NT2/D1 (cell line): Measurements from ENCODE around the gene ANO1.

ENCODE experiments used
- DNase-seq: peaks from one replicate; pipeline ENCODE4 v3.0.0-alpha.2; 2011; ENCODE audit warnings: low read depth, low spot score
- H3K27me3 ChIP-seq: 2 replicates; pipeline ENCODE4 v1.6.0; 2011; ENCODE audit warnings: mild to moderate bottlenecking; ENCODE audit not compliant: insufficient read length, insufficient read depth
- H3K36me3 ChIP-seq: 2 replicates; pipeline ENCODE4 v1.6.1; 2011; ENCODE audit warnings: mild to moderate bottlenecking, low read length, mixed read lengths; ENCODE audit not compliant: insufficient read depth, insufficient read length
- H3K4me1 ChIP-seq: 2 replicates; pipeline ENCODE4 v1.5.1; 2011; ENCODE audit not compliant: insufficient read depth, insufficient read length
- H3K4me3 ChIP-seq: 2 replicates; pipeline ENCODE4 v1.5.1; 2011; ENCODE audit warnings: low read depth; ENCODE audit not compliant: insufficient read length
- H3K9ac ChIP-seq: 2 replicates; pipeline ENCODE4 v1.6.0; 2011; ENCODE audit warnings: low read depth; ENCODE audit not compliant: insufficient read length
- H3K9me3 ChIP-seq: 2 replicates; pipeline ENCODE4 v1.5.1; 2011; ENCODE audit warnings: mild to moderate bottlenecking, low read length; ENCODE audit not compliant: insufficient read depth
- SUZ12 ChIP-seq: IDR thresholded peaks from 2 replicates; pipeline ENCODE4 v1.6.1; 2011; ENCODE audit not compliant: insufficient read length, insufficient read depth; ENCODE audit errors: extremely low read depth
- YY1 ChIP-seq: IDR thresholded peaks from 2 replicates; pipeline ENCODE4 v1.6.1; 2011; ENCODE audit not compliant: insufficient read length, insufficient read depth
- ZNF274 ChIP-seq: IDR thresholded peaks from 2 replicates; pipeline ENCODE4 v1.6.1; 2011; ENCODE audit warnings: mild to moderate bottlenecking, low read depth, low read length

ANO1 gene

GRCh38 chr11:70064726-70065317 is 13.3 kb upstream of the ANO1 start:
- H3K27me3 ChIP-seq, result no peaks in the 10 kb centered on the region
- H3K4me1 ChIP-seq, result peaks cover 12% of the 10 kb centered on the region
- H3K9me3 ChIP-seq, result no peaks in the 10 kb centered on the region
- H3K4me3 ChIP-seq, result no peak overlapping the region
- H3K9ac ChIP-seq, result no peak overlapping the region
- TF ChIP-seq SUZ12 (no peak), ZNF274 (no peak), YY1 (no peak)
- DNase-seq, result no peak
- H3K36me3 ChIP-seq, result no peaks in the 10 kb centered on the region

DNA sequence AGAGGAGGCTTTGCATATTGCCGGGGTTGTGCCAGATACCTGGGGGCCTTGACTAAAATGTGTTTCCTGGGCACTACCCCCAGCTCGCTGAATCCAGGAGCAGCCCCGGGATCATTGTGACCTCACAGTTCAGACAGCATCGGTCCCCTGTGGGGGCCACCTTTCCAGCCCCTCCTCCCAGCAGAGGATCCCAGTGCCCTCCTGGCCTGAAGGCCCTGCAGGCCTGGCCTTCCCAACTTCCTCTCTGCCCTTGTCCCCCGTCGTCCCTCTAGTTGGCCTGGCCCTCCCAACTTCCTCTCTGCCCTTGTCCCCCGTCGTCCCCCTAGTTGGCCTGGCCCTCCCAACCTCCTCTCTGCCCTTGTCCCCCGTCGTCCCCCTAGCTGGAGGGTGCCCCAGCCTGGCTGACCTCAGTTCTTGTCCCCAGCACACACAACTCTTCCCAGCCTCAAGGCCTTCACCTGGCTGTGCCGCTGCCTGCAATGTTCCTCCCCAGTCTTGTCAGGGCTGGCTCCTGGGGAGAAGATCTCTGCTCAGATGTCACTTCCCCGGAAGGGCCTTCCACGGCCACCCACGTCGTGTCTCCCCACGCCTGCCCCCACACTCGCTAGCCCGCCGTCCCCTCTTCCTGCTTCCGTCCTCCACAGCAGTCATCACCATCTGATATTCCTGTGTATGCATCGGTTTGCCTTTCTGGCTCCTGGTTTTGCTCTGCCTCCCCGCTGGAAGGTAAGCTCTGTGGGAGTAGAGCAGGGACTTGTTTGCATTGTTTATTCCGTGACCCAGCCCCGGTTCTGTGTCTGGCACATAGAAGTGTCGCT is 12.6 kb upstream of the ANO1 start:
- DNase-seq, result no peak
- H3K4me3 ChIP-seq, result no peak overlapping the region
- no peak overlapping the region for H3K9ac ChIP-seq
- H3K9me3 ChIP-seq, result no peaks in the 10 kb centered on the region
- TF ChIP-seq ZNF274 (no peak), SUZ12 (no peak), YY1 (no peak)
- peaks cover 12% of the 10 kb centered on the region for H3K4me1 ChIP-seq
- H3K27me3 ChIP-seq, result peaks cover under 1% of the 10 kb centered on the region
- H3K36me3 ChIP-seq, result no peaks in the 10 kb centered on the region

- no peak for DNase-seq
- Histone ChIP-seq H3K27me3 (peaks cover 3% of the 10 kb centered on the region), H3K9me3 (no peaks in the 10 kb centered on the region), H3K4me1 (peaks cover 12% of the 10 kb centered on the region), H3K36me3 (no peaks in the 10 kb centered on the region), H3K9ac (no peak overlapping the region), H3K4me3 (no peak overlapping the region)
- TF ChIP-seq ZNF274 (no peak), SUZ12 (no peak), YY1 (no peak)
Measured at GRCh38 chr11:70066136-70066520, 12.0 kb upstream of the ANO1 start.

GRCh38 chr11:70066628-70067027 is 11.5 kb upstream of the ANO1 start:
- Histone ChIP-seq H3K4me3 (no peak overlapping the region), H3K36me3 (no peaks in the 10 kb centered on the region), H3K9ac (no peak overlapping the region), H3K9me3 (no peaks in the 10 kb centered on the region), H3K4me1 (peaks cover 12% of the 10 kb centered on the region), H3K27me3 (peaks cover 3% of the 10 kb centered on the region)
- no peak for TF ChIP-seq YY1
- no peak for DNase-seq

DNA sequence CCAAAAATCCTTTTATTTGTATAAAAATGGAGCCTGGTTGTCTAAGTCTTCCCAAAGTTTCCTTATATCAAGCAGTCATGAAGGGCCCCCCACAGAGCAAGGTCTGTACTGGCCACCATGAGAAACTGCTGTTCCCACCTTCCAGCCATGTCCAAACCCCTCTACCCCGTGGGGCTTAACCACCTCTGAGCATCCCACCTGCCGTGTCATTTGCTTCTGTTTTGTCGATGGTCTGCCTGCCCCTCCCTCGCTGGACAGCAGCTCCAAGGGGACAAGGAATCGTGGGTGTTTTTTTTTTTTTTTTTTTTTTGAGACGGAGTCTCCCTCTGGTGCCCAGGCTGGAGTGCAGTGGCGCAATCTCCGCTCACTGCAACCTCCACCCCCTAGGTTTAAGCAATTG is 11.1 kb upstream of the ANO1 start:
- Histone ChIP-seq H3K9ac (no peak overlapping the region), H3K4me1 (peaks cover 12% of the 10 kb centered on the region), H3K9me3 (no peaks in the 10 kb centered on the region), H3K27me3 (peaks cover 3% of the 10 kb centered on the region), H3K4me3 (no peak overlapping the region), H3K36me3 (no peaks in the 10 kb centered on the region)
- no peak for TF ChIP-seq ZNF274
- no peak for TF ChIP-seq SUZ12
- TF ChIP-seq YY1, result no peak
- no peak for DNase-seq

DNA sequence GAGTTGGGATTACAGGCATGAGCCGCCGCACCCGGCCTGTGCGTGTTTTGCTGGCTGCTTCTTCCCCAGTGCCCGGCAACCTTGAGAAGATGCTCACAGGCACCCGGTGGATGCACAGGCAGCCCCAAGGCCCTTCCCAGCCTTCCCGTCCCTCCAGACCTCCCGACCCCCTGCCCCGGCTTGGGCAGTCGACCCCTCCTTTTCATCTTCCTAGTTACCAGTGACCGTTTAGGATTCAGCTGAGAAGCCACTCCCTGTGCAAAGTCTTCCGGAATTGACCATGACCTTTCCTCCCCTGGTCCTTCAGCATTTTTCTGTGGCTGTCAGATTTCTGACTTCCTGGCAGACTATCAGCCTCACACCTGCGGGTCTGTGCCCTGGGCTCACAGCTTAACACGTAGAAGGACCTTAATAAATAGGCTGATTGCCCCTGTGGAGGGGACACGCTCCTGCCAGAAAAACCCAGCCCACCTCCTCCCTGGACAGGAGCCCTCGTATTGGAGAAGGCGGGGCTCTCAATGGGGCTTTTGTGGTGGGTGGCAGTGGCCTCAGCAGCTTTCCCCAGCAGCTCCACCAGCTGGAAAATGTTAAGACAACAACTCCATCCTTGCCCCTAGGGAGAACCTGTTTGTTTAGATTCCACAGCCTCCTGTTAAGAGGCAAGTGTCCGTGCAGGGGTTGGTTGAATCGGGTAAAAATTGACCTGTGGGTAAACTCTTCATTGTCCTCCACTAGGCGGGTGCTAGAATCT is 10.4 kb upstream of the ANO1 start:
- no peak for TF ChIP-seq SUZ12
- no peak for TF ChIP-seq YY1
- no peak for TF ChIP-seq ZNF274
- H3K27me3 ChIP-seq, result peaks cover 3% of the 10 kb centered on the region
- H3K4me3 ChIP-seq, result no peak overlapping the region
- no peaks in the 10 kb centered on the region for H3K36me3 ChIP-seq
- no peak overlapping the region for H3K9ac ChIP-seq
- H3K4me1 ChIP-seq, result peaks cover 12% of the 10 kb centered on the region
- H3K9me3 ChIP-seq, result no peaks in the 10 kb centered on the region
- DNase-seq, result no peak

DNA sequence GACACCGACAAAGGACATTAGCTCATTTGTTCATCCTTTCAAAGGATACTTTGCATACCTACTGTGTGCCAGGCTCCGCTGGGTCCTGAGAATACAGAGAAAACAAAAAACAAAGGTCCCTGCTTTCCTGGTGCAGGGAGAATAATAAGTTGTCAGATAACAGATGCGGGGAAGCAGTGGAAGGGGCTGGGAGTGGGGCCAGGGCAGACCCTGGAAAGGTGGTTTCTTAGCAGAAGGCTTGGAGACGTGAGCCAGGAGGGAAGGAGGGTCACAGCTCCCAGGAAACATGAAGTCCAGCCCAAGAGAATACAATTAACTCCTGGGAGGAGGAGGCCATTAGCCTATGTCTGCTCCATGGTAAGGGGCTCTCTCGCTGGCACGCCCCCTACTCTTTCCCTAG is 9.8 kb upstream of the ANO1 start:
- no peak for TF ChIP-seq YY1
- no peak for TF ChIP-seq SUZ12
- no peak for TF ChIP-seq ZNF274
- H3K9me3 ChIP-seq, result no peaks in the 10 kb centered on the region
- H3K36me3 ChIP-seq, result no peaks in the 10 kb centered on the region
- DNase-seq, result no peak
- peaks cover 3% of the 10 kb centered on the region for H3K27me3 ChIP-seq
- peaks cover 12% of the 10 kb centered on the region for H3K4me1 ChIP-seq
- H3K9ac ChIP-seq, result no peak overlapping the region
- H3K4me3 ChIP-seq, result no peak overlapping the region
